Dendritic cell treated with granulocyte-macrophage colony-stimulating factor and Interleukin-4, amounts not matched to agents 40 ng/mL and 50 ng/mL, for 4 days (primary cell): ENCODE data around the gene ULK3.

Experiments used
- H3K27ac Mint-ChIP-seq: one replicate; pipeline ENCODE4 v1.8.0; 2022; ENCODE audit warnings: mild to moderate bottlenecking, mixed read lengths
- H3K27me3 Mint-ChIP-seq: one replicate; pipeline ENCODE4 v1.8.0; 2022; ENCODE audit warnings: mild to moderate bottlenecking, mixed read lengths
- H3K36me3 Mint-ChIP-seq: one replicate; pipeline ENCODE4 v1.8.0; 2022; ENCODE audit warnings: low read depth, mixed read lengths
- H3K4me1 Mint-ChIP-seq: one replicate; pipeline ENCODE4 v1.8.0; 2022; ENCODE audit warnings: low read depth, mixed read lengths
- H3K4me3 Mint-ChIP-seq: one replicate; pipeline ENCODE4 v1.8.0; 2022; ENCODE audit warnings: mild to moderate bottlenecking, moderate library complexity, mixed read lengths
- H3K9me3 Mint-ChIP-seq: one replicate; pipeline ENCODE4 v1.8.0; 2022; ENCODE audit warnings: mixed read lengths
- intact Hi-C: fragments of 100-400 bp; cut with micrococcal nuclease; formaldehyde crosslinking; loops from one replicate; pipeline ENCODE4 v1.15.0; 2022

ULK3 gene

DNA sequence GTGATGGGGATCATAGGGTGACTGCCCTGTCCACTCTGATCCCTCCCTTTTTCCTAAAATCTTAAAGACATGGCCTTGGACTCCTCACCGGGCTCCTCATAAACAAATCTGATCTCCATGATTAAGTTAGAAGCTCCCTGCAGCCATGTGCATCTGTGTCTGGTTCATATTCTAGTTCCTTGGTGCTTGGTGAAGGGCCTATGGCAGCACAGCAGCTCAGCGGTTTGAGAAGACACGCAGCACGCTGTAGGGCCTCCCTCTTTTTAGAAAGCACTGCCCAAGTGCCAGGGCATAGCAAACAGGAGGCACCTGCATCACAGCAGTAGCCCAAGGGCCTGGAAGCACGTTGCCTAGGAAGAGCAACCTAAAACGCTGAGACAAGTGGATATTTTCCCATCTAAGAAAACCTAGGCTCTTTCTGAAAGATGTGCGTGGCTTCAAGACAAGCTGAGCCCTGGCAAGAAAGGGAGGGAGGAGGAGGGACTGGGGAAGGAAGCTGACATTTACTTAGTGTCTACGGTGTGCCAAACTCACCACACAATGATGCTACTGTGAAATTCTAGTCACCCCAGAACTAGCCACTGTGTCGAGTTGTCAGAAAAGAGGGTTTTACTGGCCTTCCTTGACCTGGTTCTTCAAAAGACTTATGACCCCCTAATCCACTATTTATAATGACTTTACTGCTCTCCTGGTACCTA is 14.9 kb upstream of the ULK3 start:
- H3K4me3 Mint-ChIP-seq = no peak overlapping the region
- peak overlapping the region; percentile 86 for H3K27ac Mint-ChIP-seq
- no peaks in the 10 kb centered on the region for H3K9me3 Mint-ChIP-seq
- no peaks in the 10 kb centered on the region for H3K27me3 Mint-ChIP-seq
- intact Hi-C loops = no loop called here
- H3K36me3 Mint-ChIP-seq = peaks cover 79% of the 10 kb centered on the region
- peaks cover 49% of the 10 kb centered on the region for H3K4me1 Mint-ChIP-seq

DNA sequence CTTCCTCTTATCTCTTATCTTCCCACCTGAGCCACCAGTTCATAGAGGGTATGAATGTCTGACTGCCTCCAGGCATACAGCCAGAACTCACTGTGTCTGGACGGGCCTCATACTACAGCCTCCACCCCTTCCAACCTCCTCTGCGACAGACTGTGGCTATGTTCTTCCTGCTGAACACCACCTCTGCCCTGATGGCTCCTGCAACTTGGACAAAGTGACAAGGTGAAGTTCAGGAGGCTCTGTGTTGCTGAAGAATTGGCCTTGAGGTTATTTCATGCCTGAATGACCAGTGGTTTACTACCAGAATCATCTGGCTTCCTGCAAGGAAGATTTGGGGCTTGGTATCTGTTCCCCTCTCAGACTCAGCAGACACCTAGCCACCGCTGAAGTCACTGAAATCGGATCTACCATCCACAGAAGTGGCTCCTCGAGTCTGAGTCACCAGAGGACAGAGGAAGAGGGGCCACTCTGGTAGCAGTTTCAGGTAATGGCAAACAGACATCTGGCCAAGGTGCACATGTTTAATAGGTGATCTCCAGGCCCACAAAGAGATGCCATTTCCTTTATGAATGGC is 14.2 kb upstream of the ULK3 start:
- H3K27ac Mint-ChIP-seq = peak overlapping the region; percentile 86
- H3K4me3 Mint-ChIP-seq = no peak overlapping the region
- H3K9me3 Mint-ChIP-seq = no peaks in the 10 kb centered on the region
- intact Hi-C loops = no loop called here
- H3K27me3 Mint-ChIP-seq = no peaks in the 10 kb centered on the region
- peaks cover 49% of the 10 kb centered on the region for H3K4me1 Mint-ChIP-seq
- H3K36me3 Mint-ChIP-seq = peaks cover 82% of the 10 kb centered on the region

DNA sequence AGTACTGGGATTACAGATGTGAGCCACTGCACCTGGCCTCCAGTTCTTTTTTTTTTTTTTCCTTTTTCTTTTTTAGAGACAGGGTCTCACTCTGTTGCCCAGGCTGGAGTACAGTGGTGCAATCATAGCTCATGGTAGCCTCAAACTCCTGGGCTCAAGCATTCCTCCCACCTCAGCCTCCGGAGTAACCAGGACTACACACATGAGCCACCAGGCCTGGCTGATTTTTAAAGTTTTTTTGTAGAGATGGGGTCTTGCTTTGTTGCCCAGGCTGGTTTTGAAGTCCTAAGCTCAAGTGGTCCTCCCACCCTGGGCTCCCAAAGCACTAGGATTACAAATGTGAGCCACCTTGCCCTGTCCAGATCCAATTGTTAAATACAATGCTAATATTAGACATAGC is 13.6 kb upstream of the ULK3 start:
- Mint-ChIP-seq H3K27me3 (no peaks in the 10 kb centered on the region), H3K9me3 (no peaks in the 10 kb centered on the region), H3K27ac (no peak overlapping the region), H3K4me1 (peaks cover 48% of the 10 kb centered on the region), H3K36me3 (peaks cover 84% of the 10 kb centered on the region), H3K4me3 (no peak overlapping the region)
- intact Hi-C loops = no loop called here

DNA sequence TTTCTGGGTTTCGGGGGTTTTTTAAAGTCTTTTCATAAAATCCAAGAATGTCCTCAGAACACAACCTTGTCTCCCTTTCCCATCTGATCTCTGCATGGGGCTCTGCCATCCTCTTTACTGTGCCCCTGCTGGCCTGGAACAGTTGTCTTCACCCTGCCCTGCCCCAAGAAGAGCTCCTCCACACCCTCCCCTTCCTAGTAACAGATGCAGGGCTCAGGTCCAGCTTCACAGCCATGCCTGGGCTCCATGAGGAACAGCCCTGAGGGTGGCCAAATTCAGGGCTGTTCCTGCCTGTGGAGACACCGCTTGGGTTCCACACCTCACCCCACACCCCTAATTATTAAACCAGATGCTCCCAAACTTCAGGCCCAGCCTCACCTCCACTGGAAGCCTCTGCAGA is 12.9 kb upstream of the ULK3 start:
- intact Hi-C loops = no loop called here
- no peaks in the 10 kb centered on the region for H3K9me3 Mint-ChIP-seq
- no peak overlapping the region for H3K4me3 Mint-ChIP-seq
- peak overlapping the region; percentile 30 for H3K27ac Mint-ChIP-seq
- H3K4me1 Mint-ChIP-seq = peaks cover 43% of the 10 kb centered on the region
- peaks cover 84% of the 10 kb centered on the region for H3K36me3 Mint-ChIP-seq
- H3K27me3 Mint-ChIP-seq = no peaks in the 10 kb centered on the region

DNA sequence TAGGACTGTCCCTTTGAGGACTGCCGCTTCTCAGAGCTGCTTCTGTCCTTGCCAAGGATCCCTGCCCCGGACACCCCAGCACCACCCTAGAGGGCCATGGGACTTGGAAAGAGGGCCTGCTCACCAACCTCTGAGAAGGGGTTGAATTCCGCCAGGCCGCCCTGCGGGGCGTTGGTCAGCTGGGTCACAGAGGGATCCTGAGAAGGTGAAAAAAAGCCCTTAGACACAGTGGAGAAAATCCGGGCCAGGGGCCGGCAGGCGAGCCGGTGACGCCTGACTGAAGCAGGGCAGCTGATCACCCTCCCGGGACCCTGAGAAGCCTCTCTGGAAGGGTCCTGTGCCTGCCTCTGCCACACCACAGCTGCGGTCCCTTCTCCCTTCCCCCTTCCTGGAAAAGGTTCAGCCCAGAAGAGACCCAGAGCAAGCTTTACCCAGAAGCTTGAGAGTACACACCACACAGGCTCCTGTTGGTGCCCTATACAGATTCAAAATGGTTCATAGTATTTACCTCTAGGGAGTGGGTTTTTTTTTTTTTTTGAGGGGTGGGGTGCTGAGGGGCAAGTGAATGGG is 11.6 kb upstream of the ULK3 start:
- H3K27ac Mint-ChIP-seq = no peak overlapping the region
- no peak overlapping the region for H3K4me3 Mint-ChIP-seq
- H3K4me1 Mint-ChIP-seq = peaks cover 39% of the 10 kb centered on the region
- intact Hi-C loops = no loop called here
- no peaks in the 10 kb centered on the region for H3K27me3 Mint-ChIP-seq
- H3K36me3 Mint-ChIP-seq = peaks cover 92% of the 10 kb centered on the region
- H3K9me3 Mint-ChIP-seq = no peaks in the 10 kb centered on the region

DNA sequence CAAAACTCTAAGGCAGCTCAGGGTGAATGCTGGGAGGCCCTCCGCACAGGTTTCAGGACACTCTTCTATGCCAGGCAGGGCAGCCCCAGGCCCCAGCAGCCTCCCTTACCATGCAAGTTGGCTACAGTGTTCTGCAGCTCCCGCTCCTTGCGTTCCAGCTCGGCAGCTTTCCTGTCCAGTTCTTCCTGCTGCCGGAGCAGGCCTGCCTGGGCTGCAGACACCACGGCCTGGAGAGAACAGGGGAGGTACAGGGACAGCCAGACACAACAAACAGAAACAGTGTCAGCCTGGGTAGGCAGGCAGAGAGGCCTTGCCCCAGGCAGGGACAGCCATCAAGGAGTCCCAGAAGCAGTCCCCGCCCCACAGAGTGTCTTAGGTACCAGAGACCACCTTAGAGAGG is 9.0 kb upstream of the ULK3 start:
- Mint-ChIP-seq H3K36me3 (peaks cover 92% of the 10 kb centered on the region), H3K27me3 (no peaks in the 10 kb centered on the region), H3K4me3 (no peak overlapping the region), H3K27ac (no peak overlapping the region), H3K9me3 (no peaks in the 10 kb centered on the region), H3K4me1 (peaks cover 13% of the 10 kb centered on the region)
- intact Hi-C loops = no loop called here

DNA sequence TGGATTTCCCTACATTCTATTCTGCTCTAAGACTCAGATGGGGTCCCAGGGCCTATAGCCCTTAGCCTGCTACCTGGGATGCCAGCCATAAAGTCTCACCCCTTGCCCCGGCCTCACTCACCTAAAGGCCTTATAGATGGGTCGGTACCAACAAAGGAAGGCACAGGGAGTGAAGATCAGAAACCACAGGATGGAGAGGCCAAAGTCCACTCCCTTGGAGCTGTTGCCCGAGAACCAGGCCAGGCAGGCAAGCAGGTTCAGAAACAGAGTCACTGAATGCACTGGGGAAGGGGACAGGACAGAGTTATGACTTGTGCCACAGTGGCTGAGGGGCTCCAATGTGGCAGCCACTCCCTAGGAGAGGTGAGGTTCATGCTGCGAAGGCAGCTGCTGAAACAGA is 7.4 kb upstream of the ULK3 start:
- intact Hi-C loops = no loop called here
- Mint-ChIP-seq H3K4me1 (peaks cover 12% of the 10 kb centered on the region), H3K36me3 (peaks cover 93% of the 10 kb centered on the region), H3K27me3 (no peaks in the 10 kb centered on the region), H3K4me3 (no peak overlapping the region), H3K9me3 (no peaks in the 10 kb centered on the region), H3K27ac (no peak overlapping the region)

DNA sequence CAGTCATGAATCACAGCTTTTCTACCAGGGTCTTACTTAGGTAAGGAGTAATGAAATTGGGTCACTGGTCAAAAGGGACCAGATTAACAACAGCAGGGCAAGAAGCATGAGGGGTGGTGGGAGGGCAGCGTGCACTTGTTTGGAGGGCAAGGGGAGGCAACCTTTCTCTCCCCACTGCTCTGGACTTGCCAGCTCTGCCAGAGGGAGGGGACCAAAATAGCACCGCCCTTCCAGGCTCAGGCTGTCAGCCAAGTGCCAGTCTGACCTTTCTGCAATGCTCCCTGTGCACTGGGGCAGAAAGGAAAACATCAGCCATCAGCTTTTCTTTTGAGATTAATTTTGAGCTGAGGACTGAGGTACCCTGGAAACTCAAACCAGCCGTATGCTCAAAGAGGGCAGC is 4.5 kb upstream of the ULK3 start:
- Mint-ChIP-seq H3K4me1 (peaks cover 26% of the 10 kb centered on the region), H3K9me3 (no peaks in the 10 kb centered on the region), H3K4me3 (no peak overlapping the region), H3K27me3 (no peaks in the 10 kb centered on the region), H3K27ac (peak overlapping the region; percentile 52), H3K36me3 (peaks cover 92% of the 10 kb centered on the region)
- intact Hi-C loops = no loop called here

DNA sequence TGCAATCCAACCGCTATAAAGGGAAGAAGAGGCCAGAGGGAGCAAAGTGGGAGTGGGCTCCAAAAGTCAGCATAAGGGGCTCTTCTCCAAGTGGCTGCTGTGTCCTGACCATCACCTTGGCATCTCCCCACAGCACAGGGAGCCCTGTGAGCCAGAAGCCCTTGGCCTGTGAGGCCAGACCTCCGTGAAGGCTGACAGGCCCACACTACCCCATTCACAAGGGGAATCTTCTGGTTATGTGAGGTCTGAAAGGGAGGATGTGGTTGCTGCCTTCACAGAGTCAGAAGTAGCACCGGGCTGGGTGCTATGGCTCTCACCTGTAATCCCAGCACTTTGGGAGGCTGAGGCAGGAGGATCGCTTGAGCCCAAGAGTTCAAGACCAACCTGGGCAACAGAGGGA is 2.6 kb upstream of the ULK3 start:
- H3K9me3 Mint-ChIP-seq = no peaks in the 10 kb centered on the region
- no peak overlapping the region for H3K4me3 Mint-ChIP-seq
- H3K36me3 Mint-ChIP-seq = peaks cover 87% of the 10 kb centered on the region

DNA sequence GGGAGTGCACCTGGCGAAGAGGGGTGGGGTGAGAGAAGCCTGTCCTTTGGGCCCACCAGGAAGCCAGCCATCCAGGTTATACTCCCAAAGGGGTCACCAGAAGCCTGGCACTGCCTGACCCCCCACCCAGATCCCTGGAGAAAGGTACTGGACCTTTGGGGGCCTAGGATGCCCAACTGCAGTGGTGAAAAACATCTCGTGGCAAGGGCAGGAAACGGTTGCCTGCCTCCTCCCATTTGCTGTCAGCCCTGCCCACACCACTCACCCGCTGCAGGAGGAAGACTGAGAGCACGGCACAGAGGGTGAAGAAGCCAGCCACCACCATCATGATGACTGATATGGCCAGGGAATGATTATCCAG is 2.2 kb upstream of the ULK3 start:
- peaks cover 87% of the 10 kb centered on the region for H3K36me3 Mint-ChIP-seq
- no peaks in the 10 kb centered on the region for H3K9me3 Mint-ChIP-seq
- H3K4me3 Mint-ChIP-seq = no peak overlapping the region
- no peaks in the 10 kb centered on the region for H3K27me3 Mint-ChIP-seq
- peaks cover 42% of the 10 kb centered on the region for H3K4me1 Mint-ChIP-seq
- intact Hi-C loops = no loop called here
- peak overlapping the region; percentile 83 for H3K27ac Mint-ChIP-seq

More for the DNA sequence above, 2.6 kb upstream of the ULK3 start:
- peak overlapping the region; percentile 83 for H3K27ac Mint-ChIP-seq
- H3K4me1 Mint-ChIP-seq = peaks cover 42% of the 10 kb centered on the region
- H3K27me3 Mint-ChIP-seq = no peaks in the 10 kb centered on the region
- intact Hi-C loops = no loop called here

DNA sequence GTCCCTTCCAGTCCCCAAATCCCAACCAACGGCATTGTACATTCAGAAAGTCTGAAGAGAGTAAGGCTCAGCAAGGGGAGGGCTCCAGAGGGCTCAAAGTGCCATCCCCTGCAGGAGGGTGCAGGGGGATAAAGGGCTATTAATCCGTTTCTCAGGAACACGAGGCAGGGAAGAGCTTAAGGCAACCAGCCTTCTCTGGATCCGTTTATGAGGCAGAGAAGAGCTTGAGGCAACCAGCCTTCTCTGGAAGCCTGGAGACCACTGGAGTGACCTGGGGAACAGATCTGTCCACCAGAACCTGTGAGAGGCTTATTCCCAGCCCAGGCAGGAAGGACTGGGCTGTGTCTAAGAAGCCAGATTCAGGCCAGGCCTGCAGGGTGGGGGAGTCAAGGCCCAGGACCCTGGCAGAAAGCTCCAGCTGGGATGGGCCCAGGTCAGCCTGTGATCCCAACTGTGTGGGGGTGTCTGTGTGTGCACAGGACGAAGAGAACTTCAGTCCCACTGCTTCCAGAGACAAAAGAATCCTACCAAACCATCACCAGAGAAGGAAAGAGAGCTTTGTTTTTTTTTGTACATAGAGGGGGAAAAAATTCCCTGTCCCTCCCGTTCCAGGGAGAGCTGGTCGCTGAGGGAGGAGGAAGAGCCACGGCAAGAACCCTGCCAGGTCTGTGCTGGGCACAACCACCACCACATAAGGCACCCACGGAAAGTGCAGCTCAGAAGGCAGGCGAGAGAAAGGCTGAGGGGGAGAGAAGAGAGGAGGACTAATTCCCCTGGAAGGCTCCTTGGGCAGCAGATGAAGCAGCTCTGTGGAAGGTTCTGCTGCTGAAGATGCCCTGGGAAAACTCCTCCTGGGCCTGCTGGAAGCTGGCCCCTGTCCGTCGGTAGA is 1.6 kb upstream of the ULK3 start:
- Mint-ChIP-seq H3K27me3 (no peaks in the 10 kb centered on the region), H3K9me3 (no peaks in the 10 kb centered on the region), H3K4me1 (peaks cover 42% of the 10 kb centered on the region), H3K27ac (peak overlapping the region; percentile 83), H3K36me3 (peaks cover 87% of the 10 kb centered on the region), H3K4me3 (no peak overlapping the region)
- intact Hi-C loops = loop anchor here (5.0 kb wide), 1 partner anchor 93 kb away; the partner anchor contains the start of gene COX5A

DNA sequence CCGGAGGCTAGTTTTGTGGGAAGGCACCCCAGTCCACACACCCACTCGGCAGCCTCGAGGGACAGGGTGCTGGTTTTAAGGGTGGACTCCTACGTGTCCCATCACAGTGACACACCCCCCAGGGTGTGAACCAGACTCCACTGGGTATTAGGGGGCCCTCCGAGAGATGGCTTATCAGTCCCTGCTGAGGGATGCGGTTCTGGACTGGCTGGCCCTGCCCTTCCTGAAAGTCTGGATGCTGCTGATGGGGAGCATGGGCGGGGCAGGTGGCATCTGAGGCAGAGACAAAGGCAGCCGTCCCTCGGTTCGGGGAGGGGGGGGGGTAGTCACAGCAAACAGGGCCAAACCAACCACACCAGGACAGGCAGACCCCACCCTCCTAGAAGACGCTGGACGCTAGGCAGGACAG is 939 bp upstream of the ULK3 start:
- peaks cover 87% of the 10 kb centered on the region for H3K36me3 Mint-ChIP-seq

DNA sequence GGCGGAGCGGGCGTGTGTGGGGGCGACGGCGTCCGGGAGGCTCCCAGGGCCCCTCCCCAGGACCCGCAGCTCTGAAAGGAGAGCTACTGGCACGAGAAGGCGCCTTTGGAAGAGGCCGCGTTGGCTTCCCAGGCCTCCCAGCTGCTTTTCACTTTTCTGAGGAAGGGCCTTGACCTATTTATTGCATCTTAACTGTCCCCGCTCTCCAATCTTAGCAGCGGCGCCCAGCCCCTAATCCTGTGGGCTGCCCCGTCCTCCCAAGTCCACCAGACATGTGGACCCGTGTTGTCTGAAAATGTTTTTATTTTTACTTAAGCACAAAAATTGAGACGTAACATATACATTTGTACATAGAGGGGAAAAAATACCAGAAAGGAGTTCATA is 481 bp upstream of the ULK3 start:
- no peaks in the 10 kb centered on the region for H3K9me3 Mint-ChIP-seq
- no peaks in the 10 kb centered on the region for H3K27me3 Mint-ChIP-seq
- peak overlapping the region; percentile 87 for H3K4me3 Mint-ChIP-seq
- intact Hi-C loops = loop anchor here (1.0 to 5.0 kb wide), 3 partner anchors 57 to 94 kb away; partner anchors contain the start of genes COX5A and FAM219B
- H3K4me1 Mint-ChIP-seq = peaks cover 42% of the 10 kb centered on the region
- H3K27ac Mint-ChIP-seq = peak overlapping the region; percentile 83
- peaks cover 87% of the 10 kb centered on the region for H3K36me3 Mint-ChIP-seq

More for the DNA sequence above, 939 bp upstream of the ULK3 start:
- no peaks in the 10 kb centered on the region for H3K9me3 Mint-ChIP-seq
- H3K4me1 Mint-ChIP-seq = peaks cover 42% of the 10 kb centered on the region
- H3K27ac Mint-ChIP-seq = peak overlapping the region; percentile 83
- no peak overlapping the region for H3K4me3 Mint-ChIP-seq
- H3K27me3 Mint-ChIP-seq = no peaks in the 10 kb centered on the region
- intact Hi-C loops = loop anchor here (1.0 to 5.0 kb wide), 3 partner anchors 57 to 93 kb away; partner anchors contain the start of genes COX5A and FAM219B
